HTR-8/SVneo (cell line): ENCODE measurements around the gene LHPP.

Experiments
- DNase-seq: peaks from one replicate; pipeline ENCODE4 v3.0.0; 2011; ENCODE audit warnings: low spot score, mixed read lengths; ENCODE audit not compliant: insufficient read length
- FAIRE-seq: peaks from 2 replicates; lab custom pipeline; 2011; peaks lifted over from hg19 to GRCh38; lab: Jason Lieb, UNC

LHPP gene

DNA sequence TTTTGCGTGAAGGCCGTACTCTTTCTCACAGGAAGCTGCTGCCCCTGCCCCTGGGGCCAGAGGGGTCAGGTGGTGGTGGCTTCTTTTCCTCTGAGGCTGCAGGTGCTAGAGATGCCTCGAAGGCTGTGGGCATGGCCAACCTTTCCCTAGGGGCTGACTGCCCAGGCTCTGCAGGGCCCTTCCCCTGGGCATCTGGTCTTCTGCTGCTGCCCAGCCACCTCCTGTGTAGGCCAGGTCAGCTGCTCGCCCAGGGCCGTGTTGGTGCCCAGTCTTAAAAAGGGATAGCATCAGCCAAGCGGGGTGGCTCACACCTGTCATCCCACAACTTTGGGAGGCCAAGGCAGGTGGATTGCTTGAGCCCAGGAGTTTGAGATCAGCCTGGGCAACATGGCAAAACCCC, 168.2 kb downstream of the LHPP start:
- DNase-seq = no peak
- FAIRE-seq = no peak

DNA sequence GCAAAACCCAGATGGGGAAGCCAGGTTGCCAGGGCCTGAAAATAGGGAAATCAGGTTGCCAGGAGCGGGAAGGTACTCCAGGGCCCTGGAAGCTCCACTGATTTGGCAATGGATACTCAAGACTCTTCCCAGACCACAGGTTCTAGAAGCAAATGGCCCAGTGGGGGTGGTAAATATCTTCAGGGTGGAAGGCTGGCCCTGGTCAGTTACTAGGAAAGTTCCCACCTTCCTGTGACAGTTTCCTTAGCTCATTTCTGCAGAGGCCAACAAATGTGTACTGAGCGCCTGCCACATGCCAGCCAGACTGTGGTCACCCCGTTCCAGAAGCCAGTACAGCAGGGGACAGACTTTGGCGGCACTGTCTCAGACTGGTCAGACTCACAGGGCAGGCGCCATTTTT, 168.9 kb downstream of the LHPP start:
- FAIRE-seq = no peak
- DNase-seq = no peak

DNA sequence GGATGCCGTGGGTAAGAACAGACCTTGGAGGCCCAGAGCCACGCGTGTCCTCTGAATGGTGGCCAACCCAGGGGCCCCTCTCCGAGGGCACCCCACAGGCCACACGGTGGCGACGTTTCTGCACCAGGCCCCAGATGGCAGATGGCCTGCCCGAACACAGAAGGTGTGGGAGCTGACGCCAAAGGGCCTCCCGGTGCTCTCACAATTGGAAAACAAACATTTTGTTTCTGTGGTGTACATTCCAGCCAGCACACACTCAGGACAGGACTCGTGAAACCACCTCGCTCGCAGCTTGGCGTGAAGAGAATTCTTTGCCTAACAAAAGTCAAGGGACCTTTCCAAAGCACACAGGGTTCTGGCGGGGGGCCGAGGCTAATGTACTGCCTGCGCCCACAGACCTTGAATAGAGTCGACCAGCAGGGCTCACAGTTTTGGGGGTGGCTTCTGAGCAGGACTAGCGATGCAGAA, 170.5 kb downstream of the LHPP start:
- no peak for DNase-seq
- no peak for FAIRE-seq

DNA sequence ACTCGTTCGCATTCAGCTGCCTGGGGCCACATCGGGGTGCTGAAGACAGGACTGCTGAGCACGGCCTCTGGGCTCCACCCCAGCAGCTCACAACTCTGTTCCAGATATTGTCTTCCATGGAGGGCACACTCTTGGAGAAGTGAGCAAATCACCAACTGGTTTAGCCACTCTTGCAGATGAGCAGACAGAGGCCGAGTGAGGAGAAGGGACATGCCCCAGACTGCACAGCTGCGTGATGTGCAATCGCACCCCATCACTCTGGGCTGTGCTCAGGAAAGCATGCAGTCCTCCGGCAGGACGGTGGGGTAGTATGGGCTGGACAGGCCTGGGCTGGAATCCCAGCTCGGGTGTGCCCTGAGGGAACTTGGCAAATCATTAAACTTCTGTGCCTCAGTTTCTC, 170.9 kb downstream of the LHPP start:
- DNase-seq (no peak), FAIRE-seq (no peak)

DNA sequence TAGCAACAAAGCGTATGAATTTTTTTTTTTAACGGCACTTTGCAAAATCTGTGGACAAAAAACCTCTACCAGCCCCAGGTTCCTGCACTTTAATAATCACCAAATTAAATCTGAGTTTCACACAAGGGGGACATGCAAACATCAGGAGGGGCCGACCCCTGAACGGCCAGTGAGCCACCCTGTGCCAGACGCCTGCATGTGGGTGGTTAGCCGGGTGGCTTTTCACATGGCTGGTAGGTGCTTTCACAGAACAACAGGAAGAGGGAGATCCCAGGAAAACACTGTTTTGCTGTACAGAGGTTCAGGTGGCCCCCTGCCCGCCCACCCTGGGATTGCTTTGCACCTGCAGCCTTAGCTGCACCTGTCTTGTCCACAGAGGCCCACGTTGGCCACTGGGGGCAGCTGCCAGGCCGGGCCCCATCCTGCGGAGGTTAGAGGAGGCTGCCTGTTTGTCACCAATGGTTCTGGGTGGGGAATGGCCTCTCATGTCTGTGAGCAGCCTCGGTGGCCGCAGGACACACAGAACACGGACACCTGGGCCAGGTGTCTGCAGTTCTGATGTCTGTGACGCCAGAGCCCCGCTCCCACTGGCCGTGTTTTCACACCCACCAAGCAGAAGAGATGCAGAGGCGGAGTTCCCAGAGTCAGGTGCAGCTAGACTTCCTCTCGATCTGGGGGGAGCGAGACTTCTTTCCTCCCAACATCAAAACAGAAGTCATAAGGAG, 174.8 kb downstream of the LHPP start:
- DNase-seq (no peak), FAIRE-seq (no peak)

DNA sequence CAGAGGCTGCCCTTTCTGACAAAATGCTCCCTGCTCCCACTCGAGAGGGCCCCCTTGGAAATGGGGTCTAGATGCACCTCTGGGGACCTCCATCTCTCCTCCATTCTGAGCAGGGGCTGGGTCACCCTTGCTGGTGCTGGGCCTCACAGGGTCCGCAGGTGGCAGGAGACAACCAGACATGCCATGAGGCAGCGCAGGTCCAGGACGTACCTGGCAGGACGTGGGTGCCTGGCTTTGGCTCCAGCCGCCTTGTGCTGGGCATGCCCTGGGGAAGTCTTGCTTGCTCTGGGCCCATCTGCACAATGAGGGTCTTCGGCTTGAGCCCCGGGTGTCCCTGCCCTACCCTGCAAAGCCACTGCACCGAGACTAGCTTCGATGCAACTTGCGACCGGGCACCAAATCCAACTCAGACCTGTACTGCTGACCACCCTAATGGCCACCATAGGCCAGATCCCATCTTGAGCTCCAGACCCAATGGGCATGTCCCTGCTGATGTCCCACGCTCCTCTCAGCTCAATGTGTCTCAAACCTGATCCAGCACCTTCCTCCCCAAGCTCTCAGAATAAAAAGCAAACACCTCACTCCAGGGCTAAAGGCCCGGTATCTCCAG, 175.6 kb downstream of the LHPP start:
- no peak for DNase-seq
- FAIRE-seq = no peak

DNA sequence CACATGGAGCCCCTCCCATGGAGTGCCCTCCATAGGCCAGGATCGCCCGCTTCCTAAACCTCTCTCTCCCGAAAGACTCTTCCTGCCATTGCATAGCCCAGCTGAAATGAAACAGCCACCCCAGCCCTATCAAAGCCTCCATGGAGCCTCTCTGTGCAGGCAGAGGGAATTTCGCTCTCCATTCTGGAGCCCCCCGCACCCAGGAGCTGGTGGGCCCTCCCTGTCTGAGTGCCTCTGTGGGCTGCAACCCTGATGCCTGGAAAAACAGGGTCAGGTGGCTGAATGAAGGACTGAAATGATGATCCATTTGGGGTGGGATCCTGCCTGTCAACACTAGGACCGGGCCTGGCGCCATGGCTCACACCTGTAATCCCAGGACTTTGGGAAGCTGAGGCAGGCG, 176.1 kb downstream of the LHPP start:
- no peak for FAIRE-seq

DNA sequence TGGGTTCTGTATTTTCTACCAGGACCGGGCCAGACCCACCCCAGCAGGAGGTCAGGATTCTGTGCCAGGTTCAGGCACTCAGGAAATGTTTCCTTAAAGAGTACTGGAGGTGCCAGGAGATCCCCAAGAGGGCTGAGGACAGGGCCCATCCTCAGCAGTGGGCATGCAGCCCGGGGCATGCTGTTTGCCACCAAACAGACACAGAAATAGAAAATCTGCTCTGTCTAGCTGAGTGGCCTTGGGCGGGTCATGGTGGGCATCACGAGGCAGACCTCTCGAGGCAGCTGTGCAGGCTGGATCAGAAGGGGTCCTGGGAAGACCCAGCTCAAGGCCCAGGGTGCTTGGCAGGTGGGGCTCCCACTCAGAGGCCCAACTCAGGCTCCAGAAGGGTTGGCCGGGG, 177.6 kb downstream of the LHPP start:
- FAIRE-seq = no peak

More for the DNA sequence above, 176.1 kb downstream of the LHPP start:
- no peak for DNase-seq

DNA sequence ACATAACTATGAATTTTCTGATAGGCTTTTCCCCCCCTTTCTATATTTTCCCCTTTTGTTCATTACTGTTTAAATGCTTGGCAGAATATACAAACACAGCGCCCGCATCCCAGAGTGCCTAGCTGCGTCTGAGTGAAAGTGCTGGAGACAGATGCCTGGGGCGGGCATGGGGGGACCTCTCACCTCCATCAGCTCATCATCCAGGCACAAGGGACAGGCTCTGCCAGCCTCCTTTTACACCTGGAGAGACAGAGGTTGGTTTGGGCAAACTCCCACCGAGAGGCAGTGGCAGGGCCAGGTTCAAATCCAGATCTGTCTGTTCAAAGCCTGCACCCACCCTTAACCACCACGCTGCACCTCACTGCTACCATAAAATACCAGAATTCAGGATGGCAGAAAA, 178.0 kb downstream of the LHPP start:
- FAIRE-seq = no peak
- no peak for DNase-seq

More for the DNA sequence above, 177.6 kb downstream of the LHPP start:
- no peak for DNase-seq

DNA sequence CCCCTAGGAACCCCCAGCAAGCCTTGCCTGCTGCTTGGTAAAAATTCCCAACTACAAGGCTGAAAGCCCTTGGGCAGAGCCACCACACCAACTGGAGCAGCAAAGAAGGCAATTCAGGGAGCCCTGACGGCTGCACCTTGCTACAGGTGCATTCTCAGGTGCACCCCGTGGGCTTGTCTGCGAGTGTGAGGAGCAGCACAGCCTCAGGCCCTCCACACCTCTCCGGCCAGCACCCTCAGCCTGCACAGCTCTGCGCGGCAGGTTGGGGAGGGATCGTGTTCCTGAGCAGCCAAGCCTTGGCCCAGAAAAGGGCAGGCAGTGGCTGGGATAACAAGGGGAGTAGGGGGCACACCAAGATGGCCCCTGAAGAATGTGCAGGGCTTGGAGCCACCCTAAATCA, 178.4 kb downstream of the LHPP start:
- no peak for FAIRE-seq

DNA sequence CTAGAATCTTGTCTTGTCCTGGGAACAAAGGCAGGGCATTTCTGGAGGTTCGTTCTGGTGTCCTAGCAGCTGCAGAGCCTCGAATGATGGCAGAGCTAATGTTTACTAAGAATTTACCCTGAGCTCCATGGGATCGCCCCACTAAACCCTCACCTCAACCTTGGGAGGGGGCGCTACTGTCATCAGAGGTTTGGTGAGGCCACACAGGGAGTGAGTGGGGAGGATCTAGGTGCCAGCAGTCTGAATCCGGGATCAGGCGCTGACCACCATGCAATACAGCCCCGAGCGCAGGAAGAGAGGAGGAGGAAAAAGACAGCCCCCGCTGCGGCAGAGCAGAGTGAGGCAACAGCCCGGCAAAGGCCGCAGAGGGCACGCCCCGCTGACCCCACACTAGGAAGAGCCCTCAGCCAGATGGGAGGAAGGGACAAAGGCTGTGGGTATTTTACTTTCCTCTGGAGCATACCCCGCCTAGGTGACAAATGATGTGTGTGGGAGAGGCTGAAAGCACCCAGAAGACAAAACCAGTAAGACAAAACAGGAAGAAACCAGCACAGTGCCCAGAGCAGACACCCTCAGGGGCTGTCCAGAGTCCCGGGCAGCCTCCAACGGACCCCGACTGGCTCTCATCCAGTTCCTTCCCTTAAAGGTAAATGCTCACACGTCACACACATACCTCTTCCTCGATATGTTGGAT, 179.1 kb downstream of the LHPP start:
- DNase-seq (no peak), FAIRE-seq (no peak)

More for the DNA sequence above, 178.4 kb downstream of the LHPP start:
- no peak for DNase-seq

DNA sequence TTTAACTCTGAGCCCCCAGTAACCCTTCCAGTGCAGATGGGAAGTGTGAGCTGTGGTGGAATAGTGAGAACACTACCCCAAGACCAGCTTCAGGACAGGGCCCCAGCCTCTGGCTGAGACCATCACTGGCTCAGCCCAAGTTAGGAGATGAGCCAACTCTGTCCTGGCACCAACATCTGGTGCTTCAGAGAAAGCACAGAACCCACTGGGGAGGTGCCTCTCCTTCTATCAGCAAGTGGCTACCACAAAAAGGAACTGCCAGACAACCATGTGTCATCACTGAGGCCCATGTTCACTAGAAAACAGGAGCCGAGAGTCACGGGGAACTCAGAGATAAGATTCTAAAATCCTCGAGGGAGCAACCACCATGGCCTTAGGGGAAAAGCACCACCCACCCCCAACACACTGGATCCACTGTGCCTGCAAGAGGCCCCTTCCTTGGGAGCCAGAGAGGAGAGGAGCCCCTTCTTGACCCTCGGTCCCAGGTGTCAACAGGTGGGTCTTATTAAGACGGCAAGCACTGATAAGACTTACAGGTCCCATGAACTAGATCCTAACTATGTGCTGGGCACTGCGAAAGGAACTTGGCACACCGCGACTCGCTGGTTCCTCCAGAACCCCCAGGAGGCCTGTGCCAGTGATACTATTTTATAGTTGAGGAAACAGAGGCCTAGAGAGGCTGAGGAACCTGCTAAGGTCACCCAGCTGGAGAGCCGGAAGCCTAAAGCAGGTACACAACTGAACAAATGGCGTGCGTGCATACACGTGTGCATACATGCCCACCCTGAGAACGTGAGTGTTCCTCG, 179.9 kb downstream of the LHPP start:
- DNase-seq (no peak), FAIRE-seq (no peak)

DNA sequence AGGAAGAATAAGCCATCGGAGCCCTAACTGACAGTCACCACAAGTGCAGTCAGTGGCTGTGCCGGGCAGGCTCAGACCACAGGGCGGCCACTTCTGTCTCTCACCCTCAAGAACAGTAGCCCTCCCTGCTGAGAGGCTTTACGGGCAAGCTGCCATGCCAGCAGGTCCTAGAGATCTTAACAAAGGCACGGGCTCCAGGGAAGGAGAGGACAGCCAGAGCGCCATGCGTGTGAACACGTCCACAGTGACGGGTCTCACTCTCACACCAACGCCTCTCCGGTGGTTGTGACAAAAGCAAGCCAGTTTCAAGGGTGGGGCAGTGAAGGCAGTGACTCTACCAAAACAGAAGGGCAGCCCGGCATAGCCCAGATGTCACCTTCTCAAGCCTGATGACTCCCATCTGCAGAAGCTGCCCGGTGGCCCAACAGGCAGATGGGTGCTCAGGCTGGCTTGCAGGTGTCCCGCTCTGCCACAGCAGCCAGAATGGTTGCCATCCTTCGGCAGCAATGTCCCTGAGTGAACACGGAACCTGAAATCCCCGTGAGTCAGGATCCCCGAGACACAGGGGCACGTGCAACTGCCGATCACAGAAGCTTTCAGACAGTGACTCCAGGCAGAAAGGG, 180.6 kb downstream of the LHPP start:
- DNase-seq = no peak
- FAIRE-seq = no peak

DNA sequence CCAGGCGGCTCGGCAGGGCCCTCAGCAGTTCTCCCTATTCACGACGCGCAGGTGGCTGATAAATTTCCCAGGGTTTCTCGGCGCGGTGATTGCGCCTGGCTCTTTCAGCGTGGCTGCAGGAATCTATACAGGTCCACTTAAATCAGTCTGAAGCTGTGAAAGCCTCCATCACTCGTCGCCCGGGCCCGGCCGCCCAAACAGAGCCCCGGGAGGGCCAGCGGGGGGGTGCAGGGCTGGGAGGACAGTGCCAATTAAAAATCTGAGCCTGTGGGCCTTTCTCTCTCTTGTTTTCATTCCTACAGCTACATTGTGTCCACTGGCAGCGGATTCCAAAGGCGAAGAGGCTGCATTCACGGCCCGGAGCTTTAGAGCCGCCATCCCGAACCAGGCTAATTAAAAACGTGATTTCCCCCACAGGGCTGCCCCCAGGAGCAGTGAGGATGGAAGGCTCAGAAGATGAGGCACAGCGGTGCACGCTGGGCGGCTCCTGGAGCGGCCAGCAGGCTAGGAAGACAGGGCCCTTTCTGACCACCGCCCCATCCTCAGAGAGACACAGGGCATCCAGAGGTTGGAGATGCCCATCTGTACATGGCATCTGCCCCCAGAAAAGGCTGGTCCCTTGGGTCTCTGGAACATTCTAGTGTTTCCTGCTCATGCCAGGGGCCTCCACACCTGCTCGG, 181.8 kb downstream of the LHPP start:
- no peak for FAIRE-seq
- DNase-seq = no peak

DNA sequence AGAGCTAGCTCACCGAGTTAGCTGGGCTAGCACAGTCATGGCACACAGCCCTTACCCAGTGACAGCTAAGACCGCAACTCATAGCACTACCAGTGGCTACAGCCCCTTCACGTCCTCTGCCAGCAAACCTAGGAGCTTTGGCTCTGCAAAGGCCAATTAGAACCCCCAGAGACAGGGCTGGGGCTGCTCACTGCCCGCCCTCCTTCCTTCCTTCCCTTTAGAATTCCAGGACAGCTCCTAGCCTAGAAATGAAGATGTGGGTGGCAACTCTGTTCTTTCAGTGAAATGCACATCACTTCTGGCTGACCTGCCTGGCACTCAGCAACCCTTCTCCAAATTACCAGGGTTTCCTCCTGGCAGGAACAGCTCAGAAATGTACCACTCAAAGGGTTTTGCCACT, 182.6 kb downstream of the LHPP start:
- no peak for DNase-seq
- no peak for FAIRE-seq

DNA sequence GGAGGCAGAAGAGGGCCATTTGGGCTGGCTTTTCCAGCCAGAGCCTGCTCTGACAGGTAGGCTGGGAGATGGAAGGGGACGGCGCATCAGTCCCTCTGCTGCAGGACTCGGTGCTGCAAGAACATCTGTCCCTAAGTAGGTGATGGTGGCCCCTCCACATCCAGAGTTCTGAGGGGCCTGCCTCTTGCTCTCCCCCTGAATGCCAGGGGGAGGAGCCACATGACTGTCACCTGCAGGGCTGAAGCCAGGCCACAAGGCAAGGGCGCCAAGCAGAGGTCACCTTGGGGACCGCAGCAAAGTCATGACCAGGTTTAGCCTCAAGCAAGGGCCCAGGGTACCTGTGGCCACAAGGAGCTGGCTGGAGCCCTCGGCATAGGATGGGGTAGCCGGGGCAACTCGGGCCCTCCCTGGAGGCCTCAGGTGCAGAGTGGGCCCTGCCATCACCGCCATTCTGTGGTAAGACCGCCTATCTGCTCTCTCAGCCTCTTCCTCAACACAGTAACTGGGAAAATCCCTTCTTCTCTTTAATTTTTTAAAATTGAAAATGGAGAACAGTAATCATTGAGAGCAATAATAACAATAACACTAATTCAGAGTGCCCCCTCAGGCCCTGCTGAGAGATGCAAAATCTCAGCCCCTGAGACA, 183.3 kb downstream of the LHPP start:
- FAIRE-seq (no peak), DNase-seq (no peak)

DNA sequence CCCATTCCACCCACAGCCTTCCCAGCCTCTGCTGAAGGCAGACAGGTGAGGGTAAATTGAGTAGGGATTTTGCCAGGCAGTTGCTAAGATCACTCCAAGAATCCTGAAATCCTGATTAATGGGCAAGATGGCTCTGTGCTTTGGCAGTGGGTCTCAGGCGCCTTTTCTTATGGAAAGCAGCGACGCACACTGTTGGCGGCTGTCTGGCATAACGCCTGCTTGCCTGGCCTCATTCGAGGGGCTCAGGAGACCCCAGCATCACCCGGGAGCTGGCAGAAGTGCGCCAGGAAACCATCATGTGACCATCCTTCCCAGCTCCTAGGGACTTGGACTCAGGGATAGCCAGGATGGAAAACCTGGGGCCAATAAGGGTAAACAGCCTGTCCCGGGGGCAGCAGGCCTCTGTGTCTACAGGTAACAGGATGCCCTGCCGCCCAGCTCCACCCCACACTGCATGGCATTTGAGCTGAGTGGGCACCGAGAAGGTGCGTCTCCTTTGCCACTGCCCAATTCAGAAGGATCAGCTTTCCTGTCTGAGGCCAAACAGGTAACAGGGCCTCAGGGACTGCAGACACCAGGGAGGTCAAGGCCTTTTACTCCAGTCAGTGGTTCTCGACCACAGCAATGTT, 184.0 kb downstream of the LHPP start:
- DNase-seq = no peak
- FAIRE-seq = no peak

DNA sequence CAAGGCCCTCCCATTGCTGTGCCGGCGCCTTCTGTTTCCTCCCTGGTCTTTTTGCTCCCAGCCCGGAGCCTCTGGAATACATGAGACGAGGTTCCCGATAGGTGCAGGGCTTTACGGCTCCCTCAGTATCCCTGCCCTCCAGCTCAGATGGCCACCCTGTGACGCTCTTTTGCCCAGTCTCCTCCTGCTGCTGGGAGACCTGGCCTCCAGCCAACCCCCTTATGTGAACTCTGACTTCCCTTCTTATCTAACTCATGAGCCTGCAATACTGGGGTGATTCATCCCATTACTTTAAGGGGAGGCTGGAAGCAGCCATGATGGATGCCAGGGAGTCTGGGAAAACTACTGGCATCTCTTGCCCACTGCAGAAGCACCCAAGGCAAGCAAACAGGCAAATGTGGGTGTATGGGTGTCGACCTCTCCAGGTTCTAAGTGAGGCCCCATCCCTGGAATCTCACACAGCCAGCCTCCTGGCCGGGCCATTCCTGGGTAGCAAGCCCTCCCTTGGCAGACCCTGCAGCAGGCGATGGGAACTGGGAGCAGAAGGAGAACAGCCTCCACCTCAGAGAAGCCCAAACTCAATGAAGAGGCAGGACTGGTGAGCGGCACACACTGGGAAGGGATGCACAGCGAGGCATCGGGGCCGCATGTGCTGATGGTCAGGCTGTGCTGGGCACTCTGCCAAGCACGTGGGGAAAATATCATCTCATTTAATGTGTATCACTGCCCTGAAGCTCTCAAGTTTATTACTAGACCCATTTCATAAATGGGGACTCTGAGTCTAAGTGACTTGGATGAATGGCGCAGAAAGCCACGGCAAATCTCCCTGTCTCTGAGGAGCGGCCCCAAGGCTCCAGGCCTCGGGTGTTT, 185.1 kb downstream of the LHPP start:
- FAIRE-seq (no peak), DNase-seq (peak; percentile 13)
